ENCODE data around the gene PPM1M.

PPM1M gene

GRCh38 chr3:52230889-52231499 is 14.6 kb upstream of the PPM1M start:
- DNase-seq (ENCODE audit: low spot score), result no peak

- peak; percentile 81 for DNase-seq (ENCODE audit: low spot score)
Measured at GRCh38 chr3:52231502-52232278, 13.9 kb upstream of the PPM1M start.

DNA sequence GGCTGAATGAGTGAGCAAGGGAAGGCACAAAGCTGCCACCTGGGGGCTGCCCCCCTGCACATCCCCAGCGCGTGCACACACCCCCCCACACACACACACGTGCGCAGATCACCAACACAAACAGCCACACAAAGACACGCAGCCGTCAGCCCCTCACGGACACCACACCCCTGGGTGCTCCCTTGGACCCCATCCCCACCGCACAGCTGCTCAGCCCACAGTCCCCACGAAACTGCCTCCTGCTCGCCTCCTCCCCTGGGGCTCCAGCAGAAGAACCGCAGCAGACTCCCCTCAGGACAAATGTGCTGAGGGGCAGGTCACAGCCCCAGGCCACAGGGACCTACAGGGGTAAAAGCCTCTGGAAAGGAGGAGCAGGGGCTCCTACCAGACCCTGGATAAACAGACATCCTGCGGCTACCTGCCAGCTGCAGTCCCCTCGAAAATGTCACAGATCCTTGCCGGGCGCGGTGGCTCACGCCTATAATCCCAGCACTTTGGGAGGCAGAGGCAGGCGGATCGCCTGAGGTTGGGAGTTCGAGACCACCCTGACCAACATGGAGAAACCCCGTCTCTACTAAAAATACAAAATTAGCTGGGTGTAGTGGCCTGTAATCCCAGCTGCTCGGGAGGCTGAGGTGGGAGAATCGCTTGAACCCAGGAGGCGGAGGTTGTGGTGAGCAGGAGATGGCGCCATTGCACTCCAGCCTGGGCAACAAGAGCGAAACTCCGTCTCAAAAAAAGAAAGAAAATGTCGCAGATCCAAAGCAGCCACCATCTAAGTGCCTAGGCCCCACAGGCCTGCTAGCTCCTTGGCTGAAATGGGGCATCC is 13.1 kb upstream of the PPM1M start:
- DNase-seq (ENCODE audit: low spot score), result no peak

- no peak for DNase-seq (ENCODE audit: low spot score)
Measured at GRCh38 chr3:52233108-52233591, 12.4 kb upstream of the PPM1M start.

- no peak for DNase-seq (ENCODE audit: low spot score)
Measured at GRCh38 chr3:52233968-52234367, 11.6 kb upstream of the PPM1M start.

- no peak for DNase-seq (ENCODE audit: low spot score)
Measured at GRCh38 chr3:52234516-52235447, 10.8 kb upstream of the PPM1M start.

- DNase-seq (ENCODE audit: low spot score), result no peak
Measured at GRCh38 chr3:52236424-52236886, 9.1 kb upstream of the PPM1M start.

GRCh38 chr3:52237006-52237656 is 8.4 kb upstream of the PPM1M start:
- no peak for DNase-seq (ENCODE audit: low spot score)

- no peak for DNase-seq (ENCODE audit: low spot score)
Measured at GRCh38 chr3:52237657-52238172, 7.8 kb upstream of the PPM1M start.

DNA sequence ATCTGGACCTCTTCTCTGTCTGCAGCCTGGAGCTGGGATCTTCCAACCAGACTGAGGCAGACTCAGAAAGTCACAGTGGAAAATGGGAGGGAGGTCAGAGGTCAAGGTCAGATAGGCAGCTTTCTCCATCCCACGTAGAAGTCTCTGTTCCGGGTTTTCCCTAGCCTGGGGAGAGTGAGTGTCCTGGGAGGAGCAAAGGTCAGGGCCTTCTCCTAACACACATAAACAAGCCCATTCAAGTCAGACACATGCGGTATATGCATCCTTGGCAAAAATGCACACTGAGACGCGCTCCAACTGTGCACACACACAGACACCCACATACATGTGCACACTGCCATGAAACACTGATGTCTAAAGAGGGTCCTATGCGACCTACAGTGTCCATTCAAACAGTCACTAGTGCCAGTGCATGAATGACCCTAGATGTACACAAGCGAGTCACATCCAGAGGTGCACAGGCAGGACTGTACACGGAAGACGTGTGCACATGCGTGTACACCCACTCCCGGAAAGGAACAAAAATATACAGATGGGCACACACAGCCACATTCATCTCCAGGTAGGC is 7.3 kb upstream of the PPM1M start:
- no peak for DNase-seq (ENCODE audit: low spot score)

DNA sequence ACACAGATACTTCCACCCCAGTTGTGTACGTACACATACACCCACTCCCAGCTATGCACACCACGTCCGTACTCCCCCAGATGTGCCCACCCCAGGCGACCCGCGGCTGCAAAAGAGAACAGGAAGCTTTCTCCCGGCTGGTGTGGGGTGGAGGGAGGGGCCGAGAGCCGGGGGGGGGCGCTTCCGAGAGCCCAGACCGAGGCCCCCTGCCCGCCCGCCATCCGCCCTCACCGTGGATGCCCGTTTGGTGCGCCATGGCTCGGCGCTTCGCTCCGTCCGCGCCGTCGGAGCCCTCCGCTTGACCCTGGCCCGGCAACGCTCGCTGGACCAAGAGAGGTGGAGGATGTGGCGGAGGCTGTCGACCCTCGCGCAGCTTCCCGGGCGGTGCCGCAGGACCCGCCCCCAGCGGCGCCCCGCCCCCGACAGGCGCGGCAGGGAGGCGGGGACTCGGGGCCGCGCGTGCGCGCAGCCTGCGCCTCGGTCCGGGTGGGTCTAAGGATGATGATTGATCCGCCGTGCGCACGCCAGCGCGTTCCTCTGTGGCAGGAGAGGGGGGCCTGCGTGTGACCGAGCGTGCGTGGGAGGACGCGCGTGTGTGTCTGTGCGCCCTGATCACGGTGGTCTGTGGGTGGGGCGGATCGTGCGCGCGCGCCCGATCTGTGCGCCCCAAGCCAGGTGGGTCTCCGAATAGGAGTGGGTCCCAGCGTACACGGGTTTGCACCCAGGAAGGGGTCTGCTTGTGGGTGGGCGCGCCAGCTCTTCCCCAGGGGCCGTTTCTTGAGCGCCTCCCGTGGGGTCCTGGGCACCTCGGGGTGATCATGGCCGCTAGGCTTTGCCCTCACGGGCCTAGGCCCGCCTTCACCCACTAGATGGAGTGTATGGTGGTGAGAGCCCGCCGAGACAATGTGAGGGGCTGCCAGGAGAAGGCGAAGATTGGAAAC is 6.5 kb upstream of the PPM1M start, which contains the start of gene TWF2:
TSS of gene TWF2 (minus strand) at position 398 of the 941 bp plus-strand sequence. CDS start at position 256, 142 bp downstream.
- peak; percentile 81 for DNase-seq (ENCODE audit: low spot score)

- DNase-seq (ENCODE audit: low spot score), result peak; percentile 62
Measured at GRCh38 chr3:52240059-52240885, 5.3 kb upstream of the PPM1M start.

DNA sequence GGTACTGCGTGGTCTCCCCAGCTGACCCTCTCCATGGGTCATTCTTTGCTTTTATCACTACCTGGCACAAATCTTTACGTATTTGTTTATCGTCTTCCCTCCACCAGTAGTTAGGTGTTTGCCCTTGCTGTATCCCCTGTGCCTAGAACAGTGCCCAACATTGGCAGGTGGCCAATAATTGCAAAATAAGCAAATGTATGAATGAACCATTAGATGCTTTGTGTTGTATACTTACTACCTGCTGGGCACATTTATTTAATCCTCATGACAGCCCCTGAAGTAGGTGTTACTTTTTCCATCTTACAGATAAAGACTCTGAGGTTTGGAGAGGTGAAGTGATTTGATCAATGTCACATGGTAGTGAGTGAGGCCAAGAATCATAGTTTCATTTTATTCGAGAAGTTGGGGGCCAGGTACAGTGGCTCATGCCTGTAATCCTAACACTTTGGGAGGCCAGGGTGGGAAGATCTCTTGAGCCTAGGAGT is 4.6 kb upstream of the PPM1M start:
- DNase-seq (ENCODE audit: low spot score), result no peak

DNA sequence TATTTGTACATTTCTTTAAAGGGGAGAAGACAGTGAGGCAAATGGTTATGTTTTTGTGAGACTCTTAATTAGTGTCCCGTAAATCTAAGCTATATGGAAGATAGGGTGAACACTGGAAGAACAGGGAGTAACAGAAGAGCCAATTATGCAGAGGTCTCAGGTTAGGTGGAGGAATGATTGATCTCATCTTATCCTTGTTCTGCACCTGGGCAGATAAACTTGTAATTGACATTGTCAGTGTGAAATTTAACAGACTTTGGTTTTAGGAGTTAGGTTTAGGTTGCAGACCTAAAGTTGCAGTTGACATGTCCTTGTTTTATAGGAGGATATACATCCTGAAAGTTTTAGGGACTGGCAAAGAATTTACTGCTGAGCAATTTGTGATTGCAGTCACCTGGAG is 3.5 kb upstream of the PPM1M start:
- DNase-seq (ENCODE audit: low spot score), result no peak

- DNase-seq (ENCODE audit: low spot score), result no peak
Measured at GRCh38 chr3:52243791-52244628, 1.5 kb upstream of the PPM1M start.

GRCh38 chr3:52246264-52246620 is 683 bp downstream of the PPM1M start:
- no peak for DNase-seq (ENCODE audit: low spot score)

All from CD4-positive, alpha-beta T cell treated with Interleukin-6 at 100 ng/mL for 8 hours (primary cell).